CD4-positive, alpha-beta T cell treated with Interleukin-17A for 4 hours (primary cell): ENCODE measurements around the gene FPGS.
A peak's percentile ranks its signal among the peaks of the same experiment; 100 is the strongest.
"Not testable (repeated sequence)": the region's sequence is repeated elsewhere in the genome, so short reads cannot be mapped to it uniquely, and the experiment has no call there.

Source experiments
- DNase-seq: peaks from one replicate; pipeline ENCODE4 v3.0.0-alpha.2; 2020; ENCODE audit warnings: mixed read lengths

Gene FPGS

DNA sequence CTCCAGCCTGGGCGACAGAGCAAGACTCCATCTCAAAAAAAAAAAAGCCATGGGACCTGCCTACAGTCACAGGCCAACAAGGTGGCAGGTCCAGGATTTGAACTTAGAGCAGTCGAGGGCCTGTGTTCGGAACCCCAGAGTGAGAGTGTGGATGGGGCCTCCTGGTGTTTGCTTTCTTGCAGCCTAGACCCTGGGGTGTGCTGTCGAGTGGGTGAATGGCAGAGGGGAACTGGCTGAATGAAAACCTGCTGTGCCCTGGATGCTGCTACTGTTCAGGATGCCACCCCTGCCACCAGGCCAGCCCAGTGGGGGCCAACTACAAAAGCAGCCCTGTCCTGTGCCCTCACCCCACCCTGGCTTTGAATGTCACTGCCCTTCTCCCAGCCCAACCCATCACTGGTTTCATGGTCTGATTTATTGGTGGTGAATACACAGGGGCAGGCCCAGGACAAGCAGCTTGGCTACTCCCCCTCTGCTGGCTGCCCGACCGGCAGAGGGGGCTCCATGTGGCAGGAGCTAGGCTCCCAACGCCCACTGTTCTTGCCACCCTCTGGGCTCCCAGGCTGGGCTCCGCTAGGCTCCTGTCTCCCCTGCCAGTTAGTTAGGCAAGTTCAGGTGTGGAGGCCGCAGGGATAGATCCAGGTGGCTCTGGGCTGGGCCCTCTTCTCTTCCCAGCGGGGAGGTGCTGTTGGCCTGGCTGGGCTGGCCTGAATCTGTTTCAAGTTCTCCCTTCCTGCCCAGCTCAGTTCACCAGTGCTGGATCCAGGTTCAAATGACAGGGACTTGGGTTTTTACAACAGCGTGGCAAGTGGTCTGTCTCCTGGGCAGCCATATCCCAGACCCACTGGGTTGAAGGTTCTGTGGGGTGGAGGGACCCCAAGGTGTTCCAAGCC is 12.2 kb downstream of the FPGS start:
- DNase-seq: no peak

DNA sequence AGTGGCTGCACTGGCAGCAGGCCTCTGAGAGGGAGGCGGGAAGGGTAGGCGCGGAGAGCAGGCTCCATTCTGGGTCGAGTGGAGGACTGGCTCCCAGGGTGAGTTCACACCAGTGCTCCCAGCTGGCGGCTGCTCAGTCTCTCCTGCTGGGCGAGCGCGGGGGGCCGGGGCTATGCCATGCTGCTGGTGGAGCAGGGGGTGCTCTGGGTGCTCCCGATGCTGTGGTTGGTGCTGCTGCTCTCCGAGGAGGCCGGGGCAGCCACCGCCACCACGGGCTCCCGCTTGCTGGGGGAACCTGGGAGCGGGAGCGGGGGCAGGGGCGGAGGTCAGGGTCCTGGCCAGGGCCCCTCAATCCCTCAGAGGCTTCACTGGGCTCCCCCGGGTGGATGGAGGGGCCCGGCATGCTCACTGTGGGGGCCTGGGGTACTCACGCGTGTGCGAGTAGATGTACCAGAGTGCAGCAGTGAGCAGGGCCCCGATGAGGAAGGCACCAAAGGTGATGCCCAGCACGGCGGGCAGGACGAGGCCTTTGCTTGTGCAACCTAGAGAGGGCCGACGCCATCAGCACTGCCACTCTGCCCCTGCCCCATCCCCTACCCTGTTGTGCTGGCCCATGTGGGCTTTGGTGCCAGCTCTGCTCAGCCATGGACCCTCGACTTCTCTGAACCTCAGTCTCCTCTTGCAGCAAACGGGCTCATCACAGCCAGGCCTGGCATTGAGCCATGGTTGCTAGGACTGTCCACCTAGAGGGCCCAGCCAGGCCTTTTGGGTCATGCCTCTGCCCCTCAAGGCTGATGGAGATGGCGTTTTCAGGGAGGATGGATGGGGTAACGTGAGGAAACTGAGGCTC is 13.1 kb downstream of the FPGS start:
- DNase-seq: no peak

DNA sequence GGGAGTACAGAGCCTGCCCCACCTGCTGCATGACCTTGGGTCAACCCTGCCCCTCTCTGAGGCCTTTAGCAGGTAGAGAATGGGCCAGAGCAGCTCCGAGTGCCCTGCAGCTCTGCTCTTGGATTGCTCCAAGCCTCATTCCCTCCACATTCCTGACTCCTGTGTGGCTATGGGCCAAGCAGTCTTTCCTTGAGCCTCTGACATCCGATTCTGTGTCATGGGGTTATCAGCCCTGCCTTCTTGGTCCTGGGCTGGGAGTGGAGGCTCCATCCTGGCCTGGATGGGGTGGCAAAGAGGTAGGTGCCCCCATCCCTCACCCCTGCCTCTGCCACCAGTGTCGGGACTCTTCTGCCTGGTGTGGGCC is 13.7 kb downstream of the FPGS start:
- DNase-seq: no peak

DNA sequence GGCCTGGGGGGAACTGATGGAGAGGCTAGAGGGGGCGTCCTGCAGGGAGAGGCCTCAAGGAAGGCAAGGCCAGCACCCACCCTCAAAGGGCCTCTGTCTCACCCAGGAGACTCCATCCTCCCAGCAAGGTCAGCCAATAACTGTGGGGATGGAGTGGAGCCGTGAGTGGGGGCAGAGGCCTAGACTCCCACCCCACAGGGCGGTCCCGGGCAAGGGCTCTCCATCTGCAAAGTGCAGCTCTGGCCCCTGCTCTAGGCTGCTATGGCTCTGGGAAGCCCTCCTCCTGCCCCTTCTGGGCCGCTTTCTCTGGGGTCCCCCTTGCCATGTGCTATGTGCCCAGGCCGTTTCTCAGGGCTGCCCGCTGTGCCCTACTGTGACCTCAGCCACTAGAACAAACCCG is 14.0 kb downstream of the FPGS start:
- DNase-seq: no peak

DNA sequence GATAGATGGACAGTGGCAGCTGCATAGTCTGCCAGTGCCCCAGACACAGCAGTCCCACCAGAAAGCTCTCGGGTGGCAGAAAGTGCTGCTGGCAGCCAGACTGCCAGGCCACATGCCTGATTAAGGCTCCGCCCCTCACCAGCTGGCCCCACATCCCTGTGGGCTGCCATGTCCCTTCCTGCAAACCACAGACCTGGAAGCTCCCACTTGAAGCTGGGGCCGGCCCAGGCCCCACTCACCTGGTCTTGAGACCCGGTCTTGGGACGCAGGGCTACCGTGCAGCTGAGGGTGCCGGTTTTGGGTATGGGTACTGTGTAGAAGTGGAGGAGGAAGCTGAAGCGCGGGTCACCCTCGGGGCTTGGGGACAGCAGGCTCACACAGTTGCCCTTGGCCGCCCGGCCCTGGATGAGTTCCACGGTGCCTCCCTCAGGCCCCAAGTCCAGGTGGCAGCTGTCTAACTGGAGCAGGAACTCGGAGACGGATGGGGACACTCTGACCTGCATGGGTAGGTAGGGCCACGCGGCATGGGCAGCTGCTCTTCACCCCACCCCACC is 15.3 kb downstream of the FPGS start:
- no peak for DNase-seq

DNA sequence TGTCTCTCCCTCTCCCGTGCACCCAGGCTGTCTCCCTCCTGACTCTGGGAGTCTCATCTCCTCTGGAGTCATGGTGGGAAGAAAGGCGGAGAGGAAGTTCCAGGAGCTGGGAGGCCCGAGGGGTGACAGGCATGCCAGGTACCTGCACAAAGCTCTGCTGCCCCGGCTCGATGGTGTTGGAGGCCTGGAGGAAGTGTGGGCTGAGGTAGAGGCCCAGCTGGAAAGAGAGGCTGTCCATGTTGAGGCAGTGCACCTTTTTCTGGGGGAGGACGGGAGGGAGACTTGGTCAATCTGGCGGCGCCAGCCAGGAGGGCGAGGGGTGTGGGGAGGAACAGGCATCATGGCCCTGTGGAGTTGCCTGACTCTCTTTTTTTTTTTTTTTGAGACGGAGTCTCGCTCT is 15.9 kb downstream of the FPGS start:
- no peak for DNase-seq

DNA sequence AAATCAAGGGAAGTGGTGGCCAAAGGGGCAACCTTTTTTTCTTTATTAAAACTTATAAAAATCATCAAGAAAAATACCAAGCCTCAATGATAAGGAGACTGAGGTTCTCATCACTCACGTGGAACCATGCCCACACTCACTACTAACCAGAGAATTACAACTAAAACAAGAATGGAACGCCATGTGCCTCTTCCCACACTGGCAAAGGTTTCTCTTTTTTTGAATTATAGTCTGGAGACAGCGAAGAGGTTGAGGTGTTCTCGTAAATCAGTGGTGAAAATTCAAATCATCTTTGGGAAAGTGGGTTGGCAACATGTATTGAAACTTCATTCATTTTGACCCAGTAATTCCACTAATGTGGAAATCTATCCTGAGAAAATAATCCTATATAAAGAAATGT is 19.4 kb downstream of the FPGS start:
- DNase-seq: no peak

DNA sequence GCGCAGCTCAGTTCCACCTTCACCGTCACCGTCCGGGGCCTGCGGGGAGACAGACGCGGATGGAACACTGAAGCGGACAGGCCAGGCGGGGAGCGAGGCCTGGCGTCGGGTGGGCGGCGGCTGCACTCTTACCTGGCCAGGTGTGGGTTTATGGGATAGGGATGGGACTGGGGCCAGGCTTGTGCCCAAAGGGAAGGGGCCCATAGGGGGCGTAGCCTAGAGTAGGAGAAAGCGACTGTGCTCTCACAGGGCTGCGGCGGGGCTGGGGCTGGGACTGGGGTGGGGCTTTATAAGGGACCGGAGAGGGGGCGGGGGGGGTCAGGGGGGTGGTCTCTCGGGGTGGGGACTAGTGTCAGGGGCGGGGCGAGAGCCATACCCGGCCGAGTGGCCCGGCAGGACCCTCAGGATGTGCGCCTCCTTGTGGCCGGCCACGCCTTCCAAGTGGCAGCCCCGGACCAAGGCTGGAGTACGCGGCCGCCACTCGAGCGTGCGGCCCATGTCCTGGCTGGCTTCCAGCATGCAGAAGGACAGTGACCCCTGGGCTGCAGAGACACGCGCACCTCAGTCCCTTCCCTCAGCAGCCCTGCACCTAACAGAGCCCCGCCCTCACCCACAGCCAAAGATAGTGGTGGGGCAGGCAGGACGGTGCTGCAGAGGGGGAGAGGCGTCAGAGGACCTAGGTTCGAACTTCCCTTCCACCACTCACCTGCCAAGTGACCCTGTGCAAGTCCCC is 22.8 kb downstream of the FPGS start:
- DNase-seq: peak; percentile 23

DNA sequence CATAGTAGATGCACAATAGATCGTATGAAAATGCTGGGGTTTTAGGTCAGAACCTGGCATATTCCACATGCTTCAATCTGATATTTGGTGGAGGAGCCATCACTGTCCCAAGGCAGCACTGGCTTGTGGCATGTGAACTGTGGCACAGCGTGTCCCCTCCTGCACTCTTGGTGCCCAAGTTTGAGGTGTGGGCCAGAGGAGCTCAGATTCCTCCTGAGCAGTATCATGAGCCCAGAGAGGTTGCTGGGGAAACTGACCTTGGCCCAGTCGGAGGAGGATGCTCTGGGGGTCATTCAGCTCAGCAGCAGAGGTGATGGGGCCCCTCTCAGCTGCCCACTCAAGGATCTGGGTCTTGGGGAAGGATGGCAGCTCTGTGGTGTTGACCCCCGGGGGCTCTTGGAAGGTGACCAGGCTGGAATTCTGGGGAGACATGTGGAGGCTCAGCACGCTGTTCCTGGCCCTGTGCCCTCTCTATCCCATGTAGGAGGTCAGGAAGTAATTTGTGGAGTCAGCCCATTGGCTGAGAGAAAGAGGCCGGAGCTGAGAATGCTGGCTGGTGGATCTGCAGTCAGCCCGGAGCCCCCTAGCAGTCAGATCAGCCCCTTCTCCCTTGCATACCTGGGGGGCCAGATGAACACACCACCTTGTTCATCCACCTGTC is 23.7 kb downstream of the FPGS start:
- DNase-seq: no peak

DNA sequence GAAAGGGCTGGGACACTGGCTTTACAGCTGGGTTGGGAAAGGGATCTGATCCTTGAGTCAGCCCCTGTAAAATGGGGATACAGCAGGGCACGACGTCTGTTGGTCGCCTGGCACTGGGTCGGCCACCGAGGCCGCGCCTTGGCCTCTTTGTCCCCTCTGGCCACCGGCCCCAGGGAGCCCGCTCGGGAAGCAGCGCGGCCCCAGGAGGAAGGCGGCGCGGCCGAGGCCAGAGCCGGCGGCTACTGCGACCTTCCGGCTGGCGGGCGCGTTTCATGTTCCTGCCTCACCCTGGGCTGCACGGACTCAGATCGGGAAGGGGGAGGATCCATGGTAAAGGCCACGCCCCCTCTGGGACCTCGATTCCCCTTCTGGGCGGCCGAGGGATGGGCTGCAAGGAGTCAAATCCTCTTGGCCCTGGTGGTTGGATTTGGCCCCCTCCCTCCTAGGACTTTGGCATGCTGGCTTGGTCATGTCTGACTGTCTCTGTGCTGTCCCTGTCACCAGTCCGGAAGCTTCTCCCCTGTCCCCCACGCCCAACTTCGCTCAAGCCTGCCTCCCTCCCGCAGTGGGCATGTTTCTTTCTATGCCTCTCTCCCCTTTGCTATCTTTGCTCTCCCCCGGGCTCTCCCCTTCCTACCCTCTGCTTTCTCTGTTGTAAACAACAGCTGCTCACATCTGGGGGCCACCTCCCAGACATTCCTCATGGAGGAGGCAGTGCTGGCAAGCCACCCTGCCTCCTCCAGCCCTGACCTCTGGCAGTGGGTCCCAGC is 25.8 kb downstream of the FPGS start:
- no peak for DNase-seq

DNA sequence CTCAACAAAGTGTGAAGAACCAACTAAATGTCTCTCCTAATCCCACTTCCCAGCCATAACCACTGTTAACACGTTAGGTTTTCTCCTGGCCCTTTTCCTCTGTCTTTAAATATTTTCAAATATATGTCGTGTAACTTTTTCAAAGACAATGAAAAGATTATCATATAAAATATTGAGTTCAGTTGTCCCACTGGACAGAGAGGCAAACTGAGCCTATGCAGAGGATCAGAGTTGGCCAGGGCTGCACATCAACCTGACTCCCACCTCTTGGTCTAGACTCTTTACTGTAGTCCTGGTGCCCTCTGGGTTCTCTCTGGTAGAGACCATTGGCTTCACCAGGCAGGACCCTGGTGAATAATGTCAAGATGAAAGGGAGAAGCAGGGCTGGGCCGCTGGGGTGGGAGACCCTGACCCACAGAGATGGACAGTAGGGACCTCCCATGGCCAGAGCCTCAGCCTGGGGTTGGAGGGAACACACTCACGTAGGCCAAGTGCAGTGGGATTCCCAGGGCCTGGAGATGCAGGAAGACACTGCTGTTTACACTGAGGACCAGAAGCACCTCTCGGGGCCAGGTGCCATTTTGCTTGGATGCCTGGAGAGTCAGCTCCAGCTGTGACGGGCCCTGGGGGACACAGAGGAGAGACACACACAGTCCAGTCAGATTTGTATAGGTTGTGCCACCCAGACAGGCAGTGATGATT is 26.7 kb downstream of the FPGS start:
- DNase-seq: no peak

DNA sequence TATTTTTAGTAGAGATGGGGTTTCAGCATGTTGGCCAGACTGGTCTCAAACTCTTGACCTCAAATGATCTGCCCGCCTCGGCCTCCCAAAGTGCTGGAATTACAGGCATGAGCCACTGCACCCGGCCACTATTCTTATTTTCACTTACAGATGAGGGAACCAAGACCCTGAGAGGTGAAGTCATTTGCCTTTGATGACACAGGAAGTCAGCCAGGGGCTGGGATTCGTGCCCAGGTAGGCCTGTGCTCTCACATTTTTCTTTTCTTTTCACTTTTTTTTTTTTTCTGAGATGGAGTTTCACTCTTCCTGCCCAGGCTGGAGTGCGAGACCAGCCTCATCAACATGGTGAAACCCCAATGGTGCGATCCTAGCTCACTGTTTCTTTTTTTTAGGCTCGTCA is 29.6 kb downstream of the FPGS start:
- peak; percentile 55 for DNase-seq

DNA sequence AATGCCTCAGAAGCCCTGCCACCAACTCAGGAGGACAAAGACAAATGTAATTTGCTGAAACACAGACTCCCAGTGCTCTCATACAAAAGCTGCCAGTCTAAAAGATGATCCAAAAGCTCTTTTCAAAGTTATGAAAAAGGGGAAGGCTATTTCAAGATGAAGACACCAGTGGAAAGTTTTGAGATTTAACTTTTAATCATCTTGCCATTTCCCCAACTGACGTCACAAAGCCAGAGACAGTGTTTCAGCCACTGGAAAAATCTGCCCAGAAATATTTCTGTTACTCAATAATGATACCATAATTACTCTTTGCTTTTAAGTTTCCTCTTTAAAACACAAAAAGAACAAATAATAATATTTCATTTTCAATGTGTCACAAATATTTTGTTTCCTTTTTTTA is 30.9 kb downstream of the FPGS start:
- DNase-seq: no peak

DNA sequence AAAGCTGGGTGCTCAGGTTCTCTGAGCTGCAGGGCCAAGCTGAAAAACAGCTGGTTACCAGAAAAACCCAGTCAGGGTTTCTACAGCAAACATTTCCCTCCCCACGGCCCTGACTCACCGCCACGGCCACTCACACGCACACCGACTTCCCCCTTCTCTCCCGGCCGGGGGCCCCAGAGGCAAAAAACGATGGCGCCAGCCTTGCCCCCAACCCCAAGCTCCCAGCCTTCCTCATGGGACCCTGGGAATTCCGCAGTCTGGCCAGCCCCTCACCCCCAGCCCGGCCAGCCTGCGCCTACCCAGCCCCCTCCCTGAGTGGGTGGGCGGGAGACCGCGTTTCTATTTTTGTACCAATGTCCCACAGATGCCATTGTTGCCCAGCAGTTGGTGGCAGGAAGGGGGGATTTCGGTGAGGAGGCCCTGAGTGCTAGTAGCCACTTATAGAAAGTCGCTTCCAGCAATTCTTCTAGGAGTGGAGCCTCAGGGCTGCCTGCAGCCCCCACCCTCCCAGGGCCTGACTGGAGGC is 33.4 kb downstream of the FPGS start:
- DNase-seq: no peak

DNA sequence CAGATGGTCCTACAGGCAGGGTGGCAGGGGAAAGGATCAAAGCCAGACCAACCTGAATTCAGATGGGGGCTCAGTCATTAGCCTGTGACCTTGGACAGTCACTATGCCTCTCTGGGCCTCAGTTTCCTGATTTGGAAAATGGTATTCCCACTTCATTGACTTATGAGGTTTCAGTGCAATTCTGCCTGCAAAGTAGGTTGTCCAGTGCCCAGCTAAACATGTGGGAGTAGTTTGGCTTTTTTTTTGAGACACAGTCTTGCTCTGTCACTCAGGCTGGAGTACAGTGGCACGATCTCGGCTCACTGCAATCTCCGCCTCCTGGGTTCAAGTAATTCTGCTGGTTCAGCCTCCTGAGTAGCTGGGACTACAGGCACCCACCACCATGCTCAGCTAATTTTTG is 33.9 kb downstream of the FPGS start:
- DNase-seq: not testable (repeated sequence)

DNA sequence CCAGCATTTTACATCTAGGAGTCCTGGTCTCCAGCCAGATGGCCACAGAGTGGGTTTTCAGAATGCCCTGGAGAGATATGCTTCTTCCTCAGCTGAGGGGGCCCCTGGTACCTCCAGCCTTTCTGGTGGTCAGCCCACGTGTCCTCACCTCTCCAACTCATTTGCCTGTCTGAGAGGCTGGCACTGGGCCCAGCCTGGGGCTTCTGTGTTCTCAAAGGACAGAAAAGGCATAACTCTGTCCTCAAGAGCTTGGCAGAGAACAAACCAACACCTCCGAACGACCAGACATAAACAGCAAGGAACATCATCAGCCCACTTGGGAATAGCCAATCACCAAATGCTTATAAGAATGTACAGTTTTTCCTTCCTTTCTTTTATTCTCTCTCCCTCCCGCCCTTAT is 34.7 kb downstream of the FPGS start:
- DNase-seq: no peak

DNA sequence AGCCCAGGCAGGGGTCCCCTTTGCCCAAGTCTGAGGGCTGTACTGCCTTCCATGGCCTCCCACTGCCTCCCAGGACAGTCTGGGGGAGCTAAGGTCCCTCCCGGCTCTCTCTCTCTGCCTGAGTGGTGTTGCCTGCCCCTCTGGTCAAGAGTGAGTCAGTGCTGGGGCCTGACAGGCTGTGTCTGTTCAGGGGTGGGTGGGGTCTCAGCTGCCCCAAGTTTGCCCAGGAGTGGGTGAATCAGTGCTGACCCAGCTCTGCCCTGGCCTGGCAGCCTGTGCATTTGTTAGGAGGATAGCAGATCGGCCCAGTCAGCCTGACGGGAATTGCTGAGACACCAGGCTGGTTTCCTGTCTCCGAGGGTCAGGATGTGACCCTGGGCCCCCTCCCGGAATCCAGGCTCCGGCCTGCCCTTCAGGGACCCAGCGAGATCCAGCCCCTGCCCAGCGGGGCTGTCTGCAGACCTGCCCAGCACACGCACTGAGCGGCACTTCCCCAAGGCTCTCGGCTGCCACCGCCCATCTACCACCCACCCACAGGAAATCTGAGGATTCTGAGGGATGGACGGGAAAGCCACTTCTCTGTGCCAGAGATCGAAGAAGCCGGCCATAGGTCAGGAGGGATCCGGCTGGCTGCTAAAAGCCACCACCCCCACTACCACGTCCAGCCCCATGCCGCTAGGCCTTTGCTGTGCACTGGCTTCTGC is 35.8 kb downstream of the FPGS start:
- no peak for DNase-seq

DNA sequence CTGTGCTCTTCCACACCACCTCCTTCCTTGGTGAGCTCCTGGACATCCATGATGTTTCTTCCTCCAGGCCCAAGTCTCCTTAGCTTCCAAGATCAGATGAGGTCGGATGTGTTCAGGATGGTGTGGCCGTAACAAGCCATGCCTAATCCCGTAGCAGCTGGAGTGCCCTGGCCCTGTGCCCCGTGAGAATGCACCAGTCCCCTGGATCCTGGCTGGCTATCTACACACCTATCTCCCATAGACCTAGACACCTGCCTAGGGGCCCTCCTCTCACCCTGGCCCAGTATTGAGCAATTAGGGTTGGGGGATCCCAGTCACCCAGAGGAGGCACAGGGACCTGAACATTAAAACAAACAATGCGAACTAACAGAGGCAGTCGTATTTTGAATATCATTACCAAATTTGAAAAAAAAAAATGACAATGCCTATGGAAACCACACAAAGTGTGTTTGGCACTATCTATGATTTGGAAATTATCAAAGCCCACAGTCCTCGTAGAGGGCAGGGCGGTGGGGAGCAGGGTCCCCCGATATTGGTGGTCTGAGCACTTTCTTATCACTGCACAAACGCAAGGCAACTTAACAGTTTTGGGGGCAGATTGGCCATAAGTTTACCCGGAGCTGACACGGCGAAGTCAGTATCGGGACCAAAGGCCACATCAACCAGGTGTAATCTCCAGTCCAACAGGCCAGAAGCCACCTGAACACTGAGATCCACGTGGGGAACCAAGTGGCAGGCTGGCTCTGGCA is 38.6 kb downstream of the FPGS start:
- no peak for DNase-seq

DNA sequence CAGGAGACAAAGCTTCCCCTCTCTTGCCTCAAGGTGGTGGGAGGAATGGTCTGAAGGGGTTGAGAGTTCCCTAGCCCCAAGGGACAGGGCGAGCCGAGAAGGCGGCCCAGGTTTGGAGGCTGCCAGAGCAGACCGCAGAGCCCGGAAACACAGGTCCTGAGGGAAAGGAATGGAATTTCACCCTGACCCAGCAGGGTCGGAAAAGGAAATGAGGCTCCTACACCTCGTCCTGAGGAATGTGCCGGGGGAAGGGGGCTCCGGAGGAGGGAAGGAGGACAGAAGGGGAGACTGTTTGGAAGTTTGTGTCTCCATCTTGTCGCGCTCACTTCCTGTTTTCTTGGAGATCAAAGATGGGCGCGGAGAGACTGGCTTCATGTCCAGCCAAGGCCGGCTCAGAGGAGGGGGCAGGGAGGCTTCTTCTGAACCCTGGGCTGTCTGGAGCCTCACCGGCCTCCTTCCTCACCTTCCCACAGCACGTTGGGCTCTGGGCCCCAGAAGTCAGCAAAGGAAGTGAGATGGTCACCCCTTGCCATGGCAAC is 42.2 kb downstream of the FPGS start:
- DNase-seq: no peak
